Right atrium auricular region (tissue), 2 donors: Measurements from ENCODE around the gene PPM1H. TPM values are rescaled to one million over a fixed set of nuclear protein-coding genes. Genes with fewer than 3 reads are reported as not detected.

Experiments used
- DNase-seq: peaks from one replicate; pipeline ENCODE4 v3.0.0-alpha.2; 2019; ENCODE audit warnings: low spot score
- H3K27ac ChIP-seq, 2 donors: fragments of 200-600 bp; sonication (generic); 1 replicate in 1 of 2; 2 replicates in 1 of 2; pipeline ENCODE4 v1.5.1; 2016 to 2019
- H3K27me3 ChIP-seq, 2 donors: fragments of 200-600 bp; sonication (generic); one replicate each; pipeline versions ENCODE4 v1.5.1 to v1.6.0; 2017 to 2019
- H3K36me3 ChIP-seq: fragments of 200-600 bp; sonication (generic); one replicate; pipeline ENCODE4 v1.5.1; 2016
- H3K4me1 ChIP-seq, 2 donors: fragments of 200-600 bp; sonication (generic); one replicate each; pipeline versions ENCODE4 v1.5.1 to v1.6.0; 2017 to 2019
- H3K4me3 ChIP-seq, 2 donors: fragments of 200-600 bp; sonication (generic); 1 replicate in 1 of 2; 2 replicates in 1 of 2; pipeline ENCODE4 v1.5.1; 2017 to 2019; ENCODE audit warnings: mild to moderate bottlenecking in 1 of 2, moderate library complexity in 1 of 2
- H3K9me3 ChIP-seq, 2 donors: fragments of 200-600 bp; sonication (generic); one replicate each; pipeline ENCODE4 v1.5.1; 2019
- CTCF ChIP-seq, 2 donors: fragments of 200-600 bp; sonication (generic); IDR thresholded peaks; one replicate each; pipeline ENCODE4 v1.5.1; 2019; ENCODE audit warnings: antibody characterized with exemption in 2 of 2
- microRNA counts, 2 donors: library from miRNA; unstranded; fragments of <30 nt; microRNA quantifications; one replicate each; lab custom pipeline; 2016 to 2017
- microRNA-seq, 2 donors: library from miRNA; unstranded; fragments of <30 nt; microRNA quantifications; one replicate each; pipeline ENCODE4, GENCODE V29; 2016 to 2017; ENCODE audit warnings: borderline number of aligned reads in 2 of 2, borderline replicate concordance in 1 of 2
- total RNA-seq, 2 donors: library from RNA; depleted of rRNA; stranded (reverse); fragments of >200 nt; gene quantifications; one replicate each; pipeline ENCODE4 v1.1.0, GENCODE V29; 2016

Gene PPM1H
- total RNA-seq, 2 donors from 2014 or later: 3.1 to 5.0 TPM

- Histone ChIP-seq H3K27ac (peak overlapping the region; percentile 100), H3K4me3 (peak overlapping the region; percentile 65 to 79), H3K9me3 (no peaks in the 10 kb centered on the region), H3K4me1 (peaks cover 0 to 19% of the 10 kb centered on the region in 2 donors), H3K36me3 (no peaks in the 10 kb centered on the region), H3K27me3 (no peaks in the 10 kb centered on the region)
- no peak for TF ChIP-seq CTCF (IDR thresholded peaks at IDR 0.05)
- DNase-seq: no peak
These were observed 333.2 kb downstream of the PPM1H start for GRCh38 chr12:62601765-62602164.

- H3K9me3 ChIP-seq: no peaks in the 10 kb centered on the region
- TF ChIP-seq CTCF (IDR thresholded peaks at IDR 0.05): peak in 1 of 2 donors; percentile 16
- no peak overlapping the region for H3K27ac ChIP-seq
- H3K36me3 ChIP-seq: no peaks in the 10 kb centered on the region
- no peak for DNase-seq
- no peaks in the 10 kb centered on the region for H3K27me3 ChIP-seq
- peaks cover 0 to 11% of the 10 kb centered on the region in 2 donors for H3K4me1 ChIP-seq
- H3K4me3 ChIP-seq: no peak overlapping the region
These were observed 335.0 kb downstream of the PPM1H start for GRCh38 chr12:62599854-62600437.

- peaks cover 0 to 7% of the 10 kb centered on the region in 2 donors for H3K4me1 ChIP-seq
- no peak overlapping the region for H3K4me3 ChIP-seq
- DNase-seq: no peak
- no peaks in the 10 kb centered on the region for H3K9me3 ChIP-seq
- H3K27ac ChIP-seq: no peak overlapping the region
- TF ChIP-seq CTCF (IDR thresholded peaks at IDR 0.05): no peak
- H3K27me3 ChIP-seq: no peaks in the 10 kb centered on the region
- no peaks in the 10 kb centered on the region for H3K36me3 ChIP-seq
These were observed 336.1 kb downstream of the PPM1H start for GRCh38 chr12:62598846-62599245.

- Histone ChIP-seq H3K36me3 (no peaks in the 10 kb centered on the region), H3K4me1 (peaks cover 0 to 7% of the 10 kb centered on the region in 2 donors), H3K4me3 (no peak overlapping the region), H3K27me3 (no peaks in the 10 kb centered on the region), H3K9me3 (no peaks in the 10 kb centered on the region), H3K27ac (no peak overlapping the region)
- no peak for TF ChIP-seq CTCF (IDR thresholded peaks at IDR 0.05)
- no peak for DNase-seq
These were observed 337.7 kb downstream of the PPM1H start for GRCh38 chr12:62597253-62597652.

MicroRNAs within 50 kb of the gene (microRNA counts, 767-probe panel; counts per million panel counts)
- 4,704 to 11,165 counts per million in 2 donors for microRNA hsa-let-7i-5p (lab: Ali Mortazavi, UCI)

Small RNA genes within 50 kb of the gene (microRNA-seq; reads per million reads assigned to microRNA genes)
- 57,136 to 63,692 reads per million in 2 donors for gene MIRLET7I

Other genes starting within 250 kb of the PPM1H start
- 1 to 10 TPM in 1 of 2 donors, under 1 TPM in 1; 0.43 to 3.4 TPM for gene AVPR1A, start 216.1 kb upstream of the PPM1H start, total RNA-seq